ENCODE results near the gene RNF157. TPM values are rescaled to one million over a fixed set of nuclear protein-coding genes. Genes with fewer than 3 reads are reported as not detected.
"Not testable (repeated sequence)": the region's sequence is repeated elsewhere in the genome, so short reads cannot be mapped to it uniquely, and the experiment has no call there.

The RNF157 gene
- total RNA-seq, 2 donors from 2014 or later, result 9.6 to 11.2 TPM

DNA sequence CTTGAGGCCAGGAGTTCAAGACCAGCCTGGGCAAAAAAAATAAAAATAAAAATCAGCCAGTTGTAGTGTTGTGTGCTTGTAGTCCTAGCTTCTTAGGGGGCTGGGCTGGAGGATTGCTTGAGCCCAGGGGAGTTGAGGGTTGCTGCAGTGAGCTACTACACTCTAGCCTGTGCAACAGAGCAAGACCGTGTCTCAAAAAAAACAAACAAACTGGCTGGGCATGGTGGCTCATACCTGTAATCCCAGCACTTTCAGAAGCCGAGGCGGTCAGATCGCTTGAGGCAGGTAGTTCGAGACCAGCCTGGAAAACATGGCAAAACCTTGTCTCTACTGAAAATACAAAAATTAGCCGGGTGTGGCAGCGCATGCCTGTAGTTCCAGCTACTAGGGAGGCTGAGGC lies 19.9 kb upstream of the RNF157 start:
- H3K9me3 Mint-ChIP-seq, result peaks cover 10% of the 10 kb centered on the region
- WGBS, 2 experiments (ENCODE audit: insufficient coverage in 1 of 2, insufficient read length in 1 of 2), result 93 to 97% methylated on average over 7 of the region's 7 CpGs
- Histone ChIP-seq H3K9ac (ENCODE audit: extremely low read depth, low read length, poor library complexity, severe bottlenecking) (no peak overlapping the region), H3K36me3 (ENCODE audit: control insufficient read depth, insufficient read depth, low read length) (no peaks in the 10 kb centered on the region), H3K4me1 (ENCODE audit: control insufficient read depth, insufficient read depth, low read length) (peaks cover 7% of the 10 kb centered on the region), H3K27me3 (ENCODE audit: control insufficient read depth, insufficient read depth, low read length, poor library complexity, severe bottlenecking) (no peaks in the 10 kb centered on the region), H3K4me3 (ENCODE audit: low read length) (no peak overlapping the region), H3K27ac (ENCODE audit: low read depth, low read length) (no peak overlapping the region), H3K9me3 (ENCODE audit: control insufficient read depth, low read length) (no peaks in the 10 kb centered on the region)
- DNase-seq, result no peak
- no peak for TF ChIP-seq CTCF (conservative IDR thresholded peaks at IDR 0.05)
- H3K4me1 Mint-ChIP-seq, result peaks cover 22% of the 10 kb centered on the region
- no peak overlapping the region for H3K4me3 Mint-ChIP-seq
- H3K27ac Mint-ChIP-seq, result no peak overlapping the region
- H3K36me3 Mint-ChIP-seq (ENCODE audit: low read depth), result no peaks in the 10 kb centered on the region
- H3K27me3 Mint-ChIP-seq (ENCODE audit: insufficient read depth), result peaks cover 2% of the 10 kb centered on the region

GRCh38 chr17:76256430-76257050 lies 16.2 kb upstream of the RNF157 start:
- peaks cover 10% of the 10 kb centered on the region for H3K4me1 Mint-ChIP-seq

DNA sequence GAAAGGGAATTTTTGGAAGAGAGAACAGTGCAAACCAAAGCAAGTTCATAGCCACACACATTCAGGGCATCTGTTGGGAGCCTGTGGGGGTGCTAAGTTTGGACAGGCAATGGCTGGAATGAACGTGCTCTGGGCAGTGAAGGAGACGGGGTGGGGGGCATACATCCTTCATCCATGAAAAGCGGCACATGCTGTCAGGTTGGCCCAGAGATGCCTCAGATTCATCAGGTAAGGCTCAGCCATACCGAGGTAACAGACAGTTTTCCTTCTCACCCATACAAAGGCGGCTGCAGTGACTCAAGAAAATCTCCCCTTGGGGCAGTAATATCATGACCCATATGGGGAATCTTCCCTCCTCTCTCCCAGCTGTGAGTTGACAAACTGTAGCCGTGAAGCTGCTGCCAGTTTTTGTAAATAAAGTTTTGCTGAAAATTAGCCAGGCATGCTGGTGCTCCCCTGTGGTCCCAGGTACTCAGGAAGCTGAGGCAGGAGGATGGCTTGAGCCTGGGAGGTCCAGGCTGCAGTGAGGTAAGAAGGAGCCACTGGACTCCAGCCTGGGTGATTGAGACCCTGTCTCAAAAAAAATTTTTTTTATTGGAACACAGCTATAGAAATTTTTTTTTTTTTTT lies 15.6 kb upstream of the RNF157 start:
- no peak overlapping the region for H3K27ac Mint-ChIP-seq
- peaks cover 4% of the 10 kb centered on the region for H3K4me1 ChIP-seq (ENCODE audit: control insufficient read depth, insufficient read depth, low read length)

More at GRCh38 chr17:76256430-76257050, 16.2 kb upstream of the RNF157 start:
- not testable (repeated sequence) for H3K4me3 Mint-ChIP-seq; H3K27ac ChIP-seq (ENCODE audit: low read depth, low read length); H3K4me1 ChIP-seq (ENCODE audit: control insufficient read depth, insufficient read depth, low read length); H3K9ac ChIP-seq (ENCODE audit: extremely low read depth, low read length, poor library complexity, severe bottlenecking); H3K9me3 ChIP-seq (ENCODE audit: control insufficient read depth, low read length); DNase-seq; H3K9me3 Mint-ChIP-seq; H3K27me3 Mint-ChIP-seq (ENCODE audit: insufficient read depth); H3K27me3 ChIP-seq (ENCODE audit: control insufficient read depth, insufficient read depth, low read length, poor library complexity, severe bottlenecking); H3K4me3 ChIP-seq (ENCODE audit: low read length); H3K27ac Mint-ChIP-seq; H3K36me3 Mint-ChIP-seq (ENCODE audit: low read depth); H3K36me3 ChIP-seq (ENCODE audit: control insufficient read depth, insufficient read depth, low read length)
- 94 to 97% methylated on average over 17 to 19 of the region's 19 CpGs for WGBS, 2 experiments (ENCODE audit: insufficient coverage in 1 of 2, insufficient read length in 1 of 2)

More for the DNA sequence above, 15.6 kb upstream of the RNF157 start:
- no peak overlapping the region for H3K27ac ChIP-seq (ENCODE audit: low read depth, low read length)
- WGBS, 2 experiments (ENCODE audit: insufficient coverage in 1 of 2, insufficient read length in 1 of 2), result 91 to 97% methylated on average over 5 to 6 of the region's 6 CpGs
- Mint-ChIP-seq H3K9me3 (peaks cover 10% of the 10 kb centered on the region), H3K4me1 (peaks cover 10% of the 10 kb centered on the region), H3K27me3 (ENCODE audit: insufficient read depth) (peaks cover 2% of the 10 kb centered on the region), H3K36me3 (ENCODE audit: low read depth) (no peaks in the 10 kb centered on the region), H3K4me3 (no peak overlapping the region)
- no peaks in the 10 kb centered on the region for H3K9me3 ChIP-seq (ENCODE audit: control insufficient read depth, low read length)
- no peak overlapping the region for H3K9ac ChIP-seq (ENCODE audit: extremely low read depth, low read length, poor library complexity, severe bottlenecking)
- TF ChIP-seq CTCF (conservative IDR thresholded peaks at IDR 0.05), result no peak
- no peaks in the 10 kb centered on the region for H3K36me3 ChIP-seq (ENCODE audit: control insufficient read depth, insufficient read depth, low read length)
- no peak overlapping the region for H3K4me3 ChIP-seq (ENCODE audit: low read length)
- no peak for DNase-seq
- no peaks in the 10 kb centered on the region for H3K27me3 ChIP-seq (ENCODE audit: control insufficient read depth, insufficient read depth, low read length, poor library complexity, severe bottlenecking)

Data from endodermal cell (in vitro differentiated cells).